ENCODE results near the gene TECTA.

TECTA gene

DNA sequence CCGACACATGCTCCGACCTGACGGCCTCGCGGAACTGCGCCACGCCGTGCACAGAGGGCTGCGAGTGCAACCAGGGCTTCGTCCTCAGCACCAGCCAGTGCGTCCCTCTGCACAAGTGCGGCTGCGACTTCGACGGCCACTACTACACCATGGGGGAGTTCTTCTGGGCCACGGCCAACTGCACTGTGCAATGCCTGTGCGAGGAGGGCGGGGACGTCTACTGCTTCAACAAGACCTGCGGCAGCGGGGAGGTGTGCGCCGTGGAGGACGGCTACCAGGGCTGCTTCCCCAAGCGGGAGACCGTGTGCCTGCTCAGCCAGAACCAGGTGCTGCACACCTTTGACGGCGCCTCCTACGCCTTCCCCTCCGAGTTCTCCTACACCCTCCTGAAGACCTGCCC, 26.8 kb downstream of the TECTA start:
- DNase-seq = no peak

DNA sequence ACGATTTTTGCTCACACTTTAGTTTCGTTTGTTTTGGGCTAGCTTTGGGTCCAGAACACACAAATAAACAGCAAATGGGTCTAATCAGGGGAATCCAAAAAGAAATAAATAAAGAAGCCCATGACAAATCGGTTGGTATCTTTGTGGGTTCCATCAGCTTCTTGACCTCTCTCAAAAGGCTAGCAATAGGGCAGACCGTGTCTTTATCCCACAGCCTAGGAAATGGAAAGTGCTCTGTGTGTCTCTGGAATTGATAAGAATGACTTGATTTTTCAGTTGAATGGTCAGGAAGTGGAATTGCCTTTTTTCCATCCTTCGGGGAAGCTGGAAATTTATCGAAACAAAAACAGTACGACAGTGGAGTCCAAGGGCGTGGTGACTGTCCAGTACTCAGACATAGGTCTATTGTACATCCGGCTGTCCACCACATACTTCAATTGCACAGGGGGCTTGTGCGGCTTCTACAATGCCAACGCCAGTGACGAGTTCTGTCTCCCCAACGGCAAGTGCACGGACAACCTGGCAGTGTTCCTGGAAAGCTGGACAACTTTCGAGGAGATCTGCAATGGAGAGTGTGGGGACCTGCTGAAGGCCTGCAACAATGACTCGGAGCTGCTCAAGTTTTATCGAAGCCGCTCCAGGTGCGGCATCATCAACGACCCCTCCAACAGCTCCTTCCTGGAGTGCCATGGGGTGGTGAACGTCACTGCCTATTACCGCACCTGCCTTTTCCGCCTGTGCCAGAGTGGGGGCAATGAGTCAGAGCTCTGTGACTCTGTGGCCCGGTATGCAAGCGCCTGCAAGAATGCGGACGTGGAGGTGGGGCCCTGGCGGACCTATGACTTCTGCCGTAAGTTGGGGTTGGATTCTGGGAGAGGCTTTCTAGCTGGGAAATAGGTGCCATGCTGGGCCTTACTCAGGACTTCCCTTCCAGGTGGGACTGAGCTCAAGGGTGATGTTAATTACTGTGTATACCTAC, 28.6 kb downstream of the TECTA start:
- no peak for DNase-seq

DNA sequence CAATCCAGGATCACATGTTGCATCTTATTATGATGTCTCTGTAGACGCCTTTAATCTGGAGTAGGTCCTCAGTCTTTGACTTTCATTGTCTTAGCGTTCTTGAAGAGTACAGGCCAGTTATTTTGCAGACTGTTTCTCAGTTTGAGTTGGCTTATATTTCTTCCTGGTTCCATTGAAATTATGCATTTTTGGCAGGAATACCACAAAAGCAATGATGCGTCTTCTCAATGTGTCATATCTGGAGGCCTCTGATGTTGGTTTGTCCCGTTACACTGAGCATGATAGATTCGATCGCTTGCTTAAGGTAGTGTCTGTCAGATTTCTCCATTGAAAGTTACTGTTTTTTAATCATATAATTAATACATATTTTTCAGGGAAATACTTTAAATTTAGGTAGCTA, 30.6 kb downstream of the TECTA start:
- DNase-seq = no peak

DNA sequence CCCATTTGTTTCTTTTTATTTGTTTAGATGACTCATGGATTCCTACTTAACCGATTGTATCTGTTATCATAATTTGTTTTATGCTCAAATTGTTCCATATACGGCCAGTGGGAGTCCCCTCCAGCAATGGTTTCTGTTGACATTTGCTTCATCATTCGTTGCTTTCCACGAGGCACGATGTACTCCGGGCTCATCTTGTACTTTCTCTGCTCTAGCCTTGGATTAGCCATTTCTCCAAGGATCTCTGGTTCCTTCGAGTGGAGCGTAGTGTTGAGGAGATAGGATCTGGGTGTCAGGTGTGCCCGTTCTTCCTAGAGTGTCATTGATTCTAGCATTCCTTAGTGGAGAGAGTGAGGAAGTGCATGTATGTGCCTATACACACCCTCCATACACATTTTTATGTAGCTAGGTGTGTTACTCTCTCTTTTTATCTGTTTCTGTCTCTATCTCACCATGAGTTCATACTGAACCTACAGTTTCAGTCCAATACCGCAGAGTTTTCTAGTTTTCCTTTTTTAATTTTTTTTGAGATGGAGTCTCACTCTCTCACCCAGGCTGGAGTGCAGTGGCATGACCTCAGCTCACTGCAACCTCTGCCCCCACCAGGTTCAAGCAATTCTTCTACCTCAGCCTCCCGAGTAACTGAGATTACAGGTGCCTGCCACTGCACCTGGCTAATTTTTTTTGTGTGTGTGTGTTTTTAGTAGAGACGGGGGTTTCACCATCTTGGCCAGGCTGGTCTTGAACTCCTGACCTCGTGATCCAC, 31.4 kb downstream of the TECTA start:
- DNase-seq = no peak

DNA sequence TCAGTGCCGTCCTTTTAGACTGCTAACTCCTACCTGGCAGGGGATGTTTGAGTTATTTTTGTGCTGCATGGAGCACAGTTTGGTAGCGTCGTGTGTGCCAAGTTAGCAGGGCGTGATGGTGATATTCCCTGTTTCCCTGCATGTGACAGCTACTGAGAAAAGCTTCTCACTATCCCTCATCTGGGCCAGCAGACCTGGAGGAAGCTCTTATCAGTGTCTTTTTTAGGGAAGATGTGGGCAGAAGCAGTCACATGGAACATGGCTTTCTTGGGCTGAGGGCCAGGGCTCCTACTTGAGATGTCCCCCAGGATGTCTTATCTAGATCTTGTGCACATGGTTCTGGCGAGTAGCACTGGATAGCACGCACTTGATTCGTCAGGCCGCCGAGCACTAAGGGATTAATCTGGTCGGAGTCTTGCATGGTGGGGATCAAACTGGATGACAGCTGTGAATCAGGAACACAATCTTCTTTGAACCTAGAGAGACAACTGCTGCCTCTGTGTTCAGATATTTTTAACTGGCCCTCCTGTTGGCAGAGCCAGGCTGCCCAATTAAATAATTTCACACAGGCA, 33.8 kb downstream of the TECTA start:
- DNase-seq = peak in 1 of 56 donors; percentile 21

DNA sequence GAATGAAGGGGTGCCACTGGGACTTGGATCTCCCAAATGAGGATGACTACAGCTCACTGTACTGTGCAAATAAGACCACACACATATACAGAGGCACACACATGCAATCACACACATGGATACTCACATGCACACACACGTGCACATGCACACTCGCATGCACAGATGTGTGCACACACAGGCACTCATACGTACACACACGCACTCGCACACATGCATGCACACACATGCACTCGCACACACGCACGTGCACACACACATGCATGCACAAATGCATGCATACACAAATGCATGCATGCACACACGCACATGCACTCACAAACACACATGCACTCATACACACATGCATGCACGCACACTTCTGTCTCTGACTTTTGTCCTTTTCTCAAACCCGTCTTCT, 36.0 kb downstream of the TECTA start:
- no peak for DNase-seq

DNA sequence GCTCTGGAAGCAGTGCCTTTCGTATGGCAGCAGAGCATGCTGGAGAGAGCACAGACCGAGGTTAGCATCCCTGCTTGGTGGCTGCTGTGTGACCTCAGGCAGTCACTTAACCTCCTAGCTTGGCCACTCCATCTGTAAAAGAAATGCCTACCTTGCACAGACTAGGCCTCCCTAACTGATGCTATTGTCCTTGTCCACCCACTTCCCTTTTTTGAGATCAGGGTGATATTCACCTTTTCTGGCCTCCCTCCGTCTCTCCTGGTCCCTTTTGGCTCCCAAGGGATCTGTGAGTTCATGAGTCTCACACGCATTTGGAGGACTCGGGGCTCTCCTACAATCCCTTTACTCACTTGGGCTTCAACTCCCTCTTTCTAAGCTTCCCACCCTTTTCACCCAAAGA, 37.2 kb downstream of the TECTA start:
- no peak for DNase-seq

DNA sequence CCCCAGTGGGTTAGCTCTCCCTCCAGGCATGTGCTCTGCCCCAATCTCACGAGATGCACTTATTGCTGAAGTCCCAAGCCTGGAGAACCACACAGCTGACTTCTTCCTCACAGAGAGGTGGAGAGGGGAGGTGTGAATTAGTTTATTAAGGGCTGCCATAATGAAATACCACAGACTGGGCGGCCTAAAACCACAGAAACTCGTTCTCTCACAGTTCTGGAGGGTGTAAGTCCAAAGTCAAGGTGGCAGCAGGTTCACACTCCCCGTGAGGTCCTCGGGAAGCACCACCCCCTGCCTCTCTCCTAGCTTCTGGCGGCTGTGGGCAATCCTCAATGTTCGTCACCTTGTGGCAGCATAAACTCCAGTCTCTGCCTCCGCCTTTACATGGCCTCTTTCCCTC, 39.3 kb downstream of the TECTA start:
- no peak for DNase-seq

DNA sequence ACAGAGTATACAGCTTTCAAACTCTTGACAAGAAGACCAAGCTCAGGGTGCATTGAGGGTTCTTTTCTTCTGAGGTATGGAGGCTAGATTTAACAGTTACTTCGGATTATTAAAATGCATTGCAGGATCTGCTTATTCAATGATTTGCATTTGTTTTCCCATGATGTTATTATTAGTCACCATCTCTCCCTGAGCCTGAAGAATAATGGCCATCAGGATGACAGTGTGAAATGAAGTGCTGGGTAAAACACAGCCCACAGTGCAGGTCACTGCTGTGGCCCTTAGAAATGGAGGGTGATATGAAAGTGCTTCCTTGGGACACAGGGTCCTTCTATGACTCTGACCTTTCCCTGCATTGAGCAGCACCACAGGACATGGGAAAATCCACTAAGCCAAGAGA, 40.0 kb downstream of the TECTA start:
- no peak for DNase-seq

DNA sequence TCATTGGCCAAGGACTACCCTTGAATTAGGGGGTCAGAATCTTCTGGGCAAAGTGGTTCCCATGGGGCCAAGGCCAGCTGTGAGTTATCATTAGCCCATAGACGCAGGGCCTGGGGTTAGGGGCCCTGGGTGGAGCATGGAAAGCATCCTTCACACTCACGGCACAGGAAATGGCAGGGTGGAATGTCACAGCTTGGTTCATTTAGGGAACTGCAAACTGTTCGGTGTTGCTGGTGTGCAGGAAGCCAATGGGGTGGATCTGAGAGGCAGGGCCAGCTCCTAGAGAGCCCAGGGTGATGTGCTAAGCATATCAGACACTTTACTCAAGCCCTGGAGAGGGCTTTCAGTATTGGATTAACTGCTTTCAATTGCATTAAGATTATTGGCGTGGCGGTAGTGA, 42.9 kb downstream of the TECTA start:
- DNase-seq = no peak

DNA sequence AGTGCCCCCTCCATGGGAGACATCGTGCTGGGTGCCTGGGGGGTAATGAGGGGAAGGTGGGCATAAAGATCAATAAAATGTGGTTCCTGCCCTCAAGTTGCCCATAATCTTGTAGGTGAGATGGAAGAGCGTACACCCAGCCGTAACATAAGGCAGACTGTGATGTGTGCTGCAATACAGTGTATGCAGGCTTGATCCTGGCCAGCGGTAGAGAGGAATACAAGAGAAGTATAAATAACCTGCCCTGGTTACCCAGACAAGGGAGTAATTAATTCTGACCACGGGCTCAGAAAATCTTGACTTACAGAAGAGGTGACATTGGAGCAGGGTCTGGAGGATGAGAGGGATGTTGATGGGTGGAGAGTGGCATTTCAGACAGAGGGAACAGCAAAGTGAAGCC, 43.7 kb downstream of the TECTA start:
- no peak for DNase-seq

DNA sequence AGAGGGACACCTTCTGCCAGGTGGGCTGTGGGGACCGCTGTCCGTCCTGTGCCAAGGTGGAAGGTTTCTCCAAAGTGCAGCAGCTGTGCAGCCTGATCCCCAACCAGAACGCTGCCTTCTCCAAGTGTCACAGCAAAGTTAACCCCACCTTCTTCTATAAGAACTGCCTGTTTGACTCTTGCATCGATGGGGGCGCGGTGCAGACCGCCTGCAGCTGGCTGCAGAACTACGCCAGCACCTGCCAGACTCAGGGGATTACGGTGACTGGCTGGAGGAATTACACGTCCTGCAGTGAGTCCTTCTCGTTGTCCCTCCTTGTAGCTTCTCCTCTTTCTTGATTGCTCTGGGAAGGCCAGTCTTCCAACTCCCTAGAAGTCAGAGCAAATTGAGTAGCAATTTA, 44.8 kb downstream of the TECTA start:
- DNase-seq = no peak

DNA sequence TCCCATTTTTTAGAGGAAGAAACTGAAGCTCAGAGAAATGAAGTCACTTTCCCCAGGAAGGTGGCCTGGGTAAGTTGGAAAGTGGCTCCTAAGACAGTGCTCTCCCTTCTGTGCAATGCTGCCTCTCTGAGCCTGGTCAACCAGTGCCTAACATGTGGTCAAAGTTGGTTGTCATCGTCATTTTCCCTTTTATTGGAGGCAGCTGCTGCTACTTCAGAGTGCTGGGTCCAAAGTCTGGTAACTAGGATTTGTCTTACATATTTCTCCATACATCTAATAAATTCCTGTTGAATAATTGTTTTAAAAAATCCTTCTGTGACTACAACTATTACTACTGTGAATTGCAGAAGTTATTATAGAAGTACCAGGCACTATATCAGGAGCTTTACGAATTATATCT, 48.1 kb downstream of the TECTA start:
- DNase-seq = no peak

DNA sequence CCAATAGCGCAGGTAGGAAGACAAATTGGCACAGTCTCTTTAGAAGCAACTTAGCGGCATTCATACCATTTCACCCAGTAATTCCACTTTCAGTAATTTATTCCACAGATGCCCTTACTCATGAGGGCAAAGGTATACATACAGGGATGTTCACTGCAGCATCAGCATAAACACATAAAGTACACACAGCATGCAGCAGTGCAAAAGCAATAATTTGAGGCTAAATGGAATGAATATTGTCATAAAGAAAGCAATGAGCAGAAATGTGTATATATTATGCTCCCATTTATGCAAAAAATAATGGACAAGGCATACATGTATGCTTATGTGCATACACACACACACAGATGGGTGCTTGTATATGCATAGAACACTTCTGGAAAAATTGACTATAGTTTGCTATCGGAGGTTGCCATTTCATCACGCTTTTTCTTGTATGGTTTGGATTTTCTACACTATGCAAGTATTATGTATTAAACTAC, 50.2 kb downstream of the TECTA start:
- no peak for DNase-seq

DNA sequence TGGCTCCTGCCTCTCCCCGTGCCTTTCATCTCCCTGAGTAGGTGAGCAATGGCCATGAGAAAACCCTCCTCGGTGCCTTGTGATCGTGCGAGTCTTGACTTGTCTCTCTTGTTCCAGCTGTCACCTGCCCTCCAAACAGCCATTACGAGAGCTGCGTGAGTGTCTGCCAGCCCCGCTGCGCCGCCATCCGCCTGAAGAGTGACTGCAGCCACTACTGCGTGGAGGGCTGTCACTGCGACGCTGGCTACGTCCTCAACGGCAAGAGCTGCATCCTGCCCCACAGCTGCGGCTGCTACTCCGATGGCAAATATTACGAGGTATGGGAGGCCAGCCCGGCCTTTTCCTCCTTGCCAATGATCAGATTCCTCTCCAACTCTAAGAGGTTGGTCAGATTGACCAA, 51.7 kb downstream of the TECTA start:
- no peak for DNase-seq

DNA sequence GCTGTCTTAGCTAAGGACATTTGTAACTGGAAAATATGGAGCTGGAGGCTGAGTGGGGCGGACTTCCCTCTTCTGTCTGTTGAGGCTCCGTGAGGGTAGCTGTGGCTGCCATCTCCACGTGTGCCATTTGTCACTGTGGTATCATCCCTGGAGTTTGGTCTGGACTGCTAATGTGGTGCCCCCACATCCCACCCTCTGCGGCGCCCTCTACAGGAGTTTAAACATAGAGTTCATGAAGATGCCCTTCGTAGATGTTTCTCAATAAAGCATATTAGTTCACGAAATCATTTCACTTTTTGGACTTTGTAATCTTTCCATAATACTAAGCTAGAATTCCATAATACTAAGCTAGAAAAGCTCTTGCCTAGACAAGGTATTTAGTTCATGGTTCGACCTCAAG, 52.4 kb downstream of the TECTA start:
- DNase-seq = no peak

DNA sequence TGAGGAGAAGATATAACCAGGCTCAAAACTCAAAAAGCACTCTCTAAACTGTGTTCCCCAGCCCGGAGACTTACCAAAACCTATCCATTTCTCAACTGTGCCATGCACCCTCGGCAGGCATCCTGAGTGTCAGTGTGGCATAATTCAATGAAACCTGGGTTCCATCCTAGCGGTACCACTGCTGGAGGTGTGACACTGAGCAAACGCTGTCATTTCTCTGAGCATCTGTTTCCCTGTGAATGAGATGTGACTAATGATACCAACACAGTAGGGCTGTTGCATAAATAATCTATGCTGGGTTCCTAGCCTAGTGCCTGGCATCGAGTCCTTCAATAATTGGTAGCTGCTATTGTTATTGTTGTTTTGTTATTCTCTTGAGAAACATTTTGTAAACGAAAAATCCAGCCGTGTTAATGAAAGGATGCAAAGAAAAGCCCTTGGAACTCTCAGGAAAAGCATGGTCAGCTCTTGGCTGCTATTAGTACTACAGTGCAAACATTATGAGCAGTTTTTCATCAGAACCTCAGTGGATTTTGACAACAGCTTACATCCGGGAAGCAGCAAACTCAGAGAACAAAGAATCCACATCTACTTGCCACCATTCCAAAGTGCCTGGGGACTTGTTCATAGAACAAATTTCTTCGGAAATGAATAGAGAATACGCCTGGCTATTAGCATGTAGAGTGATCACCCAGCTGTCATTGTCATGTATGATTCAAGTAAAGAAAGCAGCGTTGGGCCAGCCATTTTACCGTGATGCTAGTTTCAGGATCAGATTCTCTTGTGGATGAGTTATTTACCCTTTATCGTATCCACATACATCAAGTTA, 53.7 kb downstream of the TECTA start:
- DNase-seq = no peak

DNA sequence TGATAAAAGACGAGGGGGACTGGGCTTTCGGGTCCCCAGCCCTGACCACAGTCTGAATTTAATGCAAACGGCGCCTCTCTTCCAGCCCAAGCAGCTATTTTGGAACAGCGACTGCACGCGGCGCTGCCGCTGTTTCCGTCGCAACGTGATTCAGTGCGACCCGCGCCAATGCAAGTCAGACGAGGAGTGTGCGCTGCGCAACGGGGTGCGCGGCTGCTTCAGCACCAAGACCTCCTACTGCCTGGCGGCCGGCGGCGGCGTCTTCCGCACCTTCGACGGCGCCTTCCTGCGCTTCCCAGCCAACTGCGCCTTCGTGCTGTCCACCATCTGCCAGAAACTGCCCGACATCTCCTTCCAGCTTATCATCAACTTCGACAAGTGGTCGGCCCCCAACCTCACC, 56.7 kb downstream of the TECTA start:
- DNase-seq = no peak

DNA sequence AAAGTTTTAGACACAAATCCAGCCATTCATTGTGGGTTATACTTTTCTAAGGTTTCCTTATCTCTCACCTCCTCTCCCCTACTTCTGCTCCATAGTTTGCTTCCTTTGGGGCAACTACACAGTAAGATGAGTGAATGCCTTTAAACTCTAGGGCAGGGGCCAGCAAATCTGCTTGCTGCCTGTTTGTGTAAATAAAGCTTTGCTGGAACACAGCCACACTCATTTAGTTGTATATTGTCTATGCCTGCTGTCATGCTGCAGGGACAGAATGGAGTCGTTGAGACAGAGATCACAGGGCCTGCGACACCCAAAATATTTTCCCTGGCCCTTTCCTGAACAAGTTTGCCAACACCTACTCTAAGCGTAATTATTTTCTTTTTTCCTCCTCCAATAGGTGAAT, 58.7 kb downstream of the TECTA start:
- DNase-seq = no peak

DNA sequence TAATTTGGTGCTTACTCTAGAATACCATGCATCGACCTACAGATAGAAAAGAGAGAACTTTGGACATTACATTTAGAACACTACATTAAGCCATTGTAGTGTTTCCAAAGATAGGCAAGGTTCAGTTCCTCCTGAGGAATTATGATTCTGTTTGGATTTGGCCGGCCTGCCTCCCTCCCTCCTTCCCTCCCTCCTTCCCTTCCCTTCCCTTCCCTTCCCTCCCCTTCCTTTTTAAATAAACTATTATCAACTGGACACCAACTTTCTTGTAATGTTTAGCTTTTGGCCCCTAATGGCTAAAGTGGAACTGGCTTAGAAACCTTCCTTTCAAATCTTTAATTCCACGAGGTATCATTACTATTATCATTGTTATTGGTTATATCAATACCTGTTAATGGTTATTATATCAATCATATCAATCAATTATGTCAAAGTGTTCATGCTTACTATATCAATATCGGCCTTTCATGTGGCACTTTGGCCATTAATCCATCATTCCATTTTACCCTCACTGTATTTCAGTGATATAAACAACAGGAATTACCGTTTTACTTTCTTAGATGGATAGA, 60.4 kb downstream of the TECTA start:
- DNase-seq = no peak
